ENCODE results near the gene DYNLL1. TPM values are rescaled to one million over a fixed set of nuclear protein-coding genes. Genes with fewer than 3 reads are reported as not detected.
"Not testable (repeated sequence)": the region's sequence is repeated elsewhere in the genome, so short reads cannot be mapped to it uniquely, and the experiment has no call there.

Gene DYNLL1
- total and polyA plus RNA-seq, 2 donors: 247 to 458 TPM

DNA sequence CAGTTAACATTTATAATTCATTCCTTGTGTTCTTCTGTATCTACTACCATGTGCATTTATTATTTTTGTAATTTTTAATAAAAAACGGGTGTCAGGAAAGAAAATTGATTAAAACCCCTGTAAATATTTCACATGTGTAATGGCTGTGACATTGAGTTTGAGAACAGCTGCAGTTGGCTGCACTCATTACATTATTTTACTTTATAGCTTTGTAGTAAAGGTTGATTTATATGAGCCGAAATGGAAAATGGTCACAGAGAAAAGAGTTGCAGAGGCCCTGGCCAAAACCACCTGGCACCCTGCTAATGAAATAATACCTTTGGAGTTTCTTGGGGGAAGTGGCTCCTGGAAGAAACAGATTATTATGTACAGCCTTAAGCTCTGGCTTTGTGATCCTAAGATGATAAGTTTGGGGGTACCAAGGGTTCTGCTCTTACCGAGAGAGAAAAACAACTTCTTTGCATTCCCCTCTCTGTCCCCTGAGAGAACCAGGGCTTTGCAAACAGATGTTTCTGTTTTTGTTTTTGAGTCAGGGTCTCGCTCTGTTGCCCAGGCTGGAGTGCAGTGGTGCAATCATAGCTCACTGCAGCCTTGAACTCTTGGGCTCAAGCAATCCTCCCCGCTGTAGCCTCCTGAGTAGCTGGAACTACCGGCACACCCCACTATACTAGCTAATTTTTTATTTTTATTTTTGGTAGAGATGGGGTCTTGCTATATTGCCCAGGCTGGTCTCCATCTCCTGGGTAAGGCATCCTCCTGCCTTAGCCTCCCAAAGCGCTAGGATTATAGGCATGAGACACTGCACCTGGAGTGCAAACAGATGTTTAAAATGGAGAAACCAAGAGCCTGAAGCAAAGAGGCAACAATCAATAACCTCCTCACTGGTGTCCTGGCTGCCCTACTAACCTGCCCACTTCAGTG is 9.7 kb upstream of the DYNLL1 start:
- no peak overlapping the region for H3K4me3 ChIP-seq (ENCODE audit: low read depth, low read length)
- no peak for DNase-seq (ENCODE audit: extremely low spot score)
- H3K36me3 ChIP-seq (ENCODE audit: insufficient read depth): no peaks in the 10 kb centered on the region
- no peak overlapping the region for H3K27ac ChIP-seq (ENCODE audit: low read depth)
- 93% methylated on average over 7 of the region's 7 CpGs for WGBS
- H3K4me1 ChIP-seq (ENCODE audit: insufficient read depth): no peaks in the 10 kb centered on the region

DNA sequence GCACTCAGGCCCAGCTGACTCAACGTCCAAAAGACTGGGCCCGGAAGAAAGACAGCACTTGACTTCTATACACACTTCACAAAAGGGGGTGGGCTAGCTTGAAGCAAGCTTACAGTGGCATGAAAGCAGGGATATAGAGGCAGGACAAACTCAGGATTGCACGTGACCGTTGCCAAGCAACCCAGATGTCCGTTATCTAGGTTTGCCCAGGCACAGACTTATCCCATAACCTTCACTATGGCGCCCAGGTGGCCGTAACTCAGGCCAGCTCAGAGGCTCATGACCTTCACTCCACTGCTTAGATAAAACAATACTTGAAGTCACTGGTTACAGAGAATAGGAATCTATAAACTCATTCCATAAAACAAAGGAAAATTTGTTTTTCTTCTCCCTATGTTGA is 8.4 kb upstream of the DYNLL1 start:
- not testable (repeated sequence) for H3K27ac ChIP-seq (ENCODE audit: low read depth); H3K4me3 ChIP-seq (ENCODE audit: low read depth, low read length); DNase-seq (ENCODE audit: extremely low spot score); H3K36me3 ChIP-seq (ENCODE audit: insufficient read depth); H3K4me1 ChIP-seq (ENCODE audit: insufficient read depth)
- WGBS: 72% methylated on average over 7 of the region's 7 CpGs

DNA sequence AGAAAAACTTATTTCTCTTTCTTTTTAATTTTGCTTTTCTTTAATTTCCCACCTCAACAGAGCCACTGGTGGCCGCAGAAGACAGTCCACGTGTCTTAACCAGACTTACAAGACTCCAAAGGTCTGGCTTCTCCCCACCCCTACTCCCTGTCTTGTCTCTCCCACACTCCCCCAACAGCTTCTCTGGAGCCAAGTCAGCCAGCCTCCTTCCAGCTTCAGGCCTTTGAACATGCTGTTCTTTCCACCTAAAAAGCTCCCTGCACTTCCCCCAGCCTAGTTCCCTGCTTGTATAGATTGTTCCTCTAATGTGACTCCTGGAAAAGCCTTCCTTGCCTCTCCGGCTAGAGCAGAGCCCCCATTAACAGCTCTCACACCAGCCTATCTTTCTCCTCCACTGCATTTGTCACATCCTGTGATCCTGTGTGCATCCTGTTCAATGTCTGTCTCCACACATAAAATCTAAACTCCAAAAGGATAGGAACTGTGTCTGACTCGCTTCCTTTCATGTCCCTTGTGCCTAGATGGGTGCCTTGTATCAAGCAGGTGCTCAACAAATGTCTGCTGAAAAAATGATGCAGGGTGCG is 7.8 kb upstream of the DYNLL1 start:
- no peak for DNase-seq (ENCODE audit: extremely low spot score)
- 68% methylated on average over 5 of the region's 5 CpGs for WGBS
- Histone ChIP-seq H3K4me3 (ENCODE audit: low read depth, low read length) (no peak overlapping the region), H3K36me3 (ENCODE audit: insufficient read depth) (no peaks in the 10 kb centered on the region), H3K4me1 (ENCODE audit: insufficient read depth) (no peaks in the 10 kb centered on the region), H3K27ac (ENCODE audit: low read depth) (no peak overlapping the region)

DNA sequence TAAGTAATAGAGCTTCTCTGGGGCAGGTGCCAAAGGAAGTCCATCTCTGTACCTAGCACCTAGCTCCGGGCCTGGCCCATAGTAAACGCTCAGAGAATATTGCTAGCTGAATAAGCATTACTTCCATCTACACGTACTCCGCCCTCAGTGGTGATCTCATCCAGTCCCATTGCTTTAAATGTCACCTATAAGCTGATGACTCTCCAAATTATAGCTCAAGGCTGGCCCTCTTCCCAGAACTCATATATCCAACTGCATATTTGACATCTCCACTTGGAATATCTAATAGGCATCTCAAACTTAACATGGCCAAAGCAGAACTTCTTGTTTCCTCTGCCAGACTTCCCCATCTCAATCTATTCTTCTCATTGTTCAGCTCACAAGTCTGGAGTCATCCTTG is 6.9 kb upstream of the DYNLL1 start:
- H3K4me1 ChIP-seq (ENCODE audit: insufficient read depth): no peaks in the 10 kb centered on the region
- no peak for DNase-seq (ENCODE audit: extremely low spot score)
- no peak overlapping the region for H3K27ac ChIP-seq (ENCODE audit: low read depth)
- 63% methylated on average over 4 of the region's 4 CpGs for WGBS
- no peak overlapping the region for H3K4me3 ChIP-seq (ENCODE audit: low read depth, low read length)
- no peaks in the 10 kb centered on the region for H3K36me3 ChIP-seq (ENCODE audit: insufficient read depth)

DNA sequence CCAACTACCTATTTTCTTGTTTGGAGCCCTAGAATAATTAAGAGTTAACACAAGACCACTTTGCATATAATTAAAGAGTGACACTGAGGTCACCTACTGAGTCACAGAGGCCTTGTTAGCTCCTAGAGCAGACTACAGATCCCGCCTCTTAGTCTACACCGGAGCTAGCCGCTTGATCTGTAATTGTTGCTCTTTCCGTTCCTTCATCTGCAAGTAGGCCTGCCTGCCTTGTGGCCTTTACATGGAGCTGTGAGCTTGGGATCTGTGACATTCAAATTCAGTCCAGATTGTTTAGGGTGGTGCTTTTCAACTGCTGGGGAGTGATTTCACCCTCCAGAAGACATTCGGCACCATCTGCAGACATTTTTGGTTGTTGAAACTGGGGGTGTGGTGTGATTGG is 5.6 kb upstream of the DYNLL1 start:
- H3K4me3 ChIP-seq (ENCODE audit: low read depth, low read length): no peak overlapping the region
- no peak overlapping the region for H3K27ac ChIP-seq (ENCODE audit: low read depth)
- H3K4me1 ChIP-seq (ENCODE audit: insufficient read depth): no peaks in the 10 kb centered on the region
- no peak for DNase-seq (ENCODE audit: extremely low spot score)
- no peaks in the 10 kb centered on the region for H3K36me3 ChIP-seq (ENCODE audit: insufficient read depth)
- 93% methylated on average over 5 of the region's 5 CpGs for WGBS

DNA sequence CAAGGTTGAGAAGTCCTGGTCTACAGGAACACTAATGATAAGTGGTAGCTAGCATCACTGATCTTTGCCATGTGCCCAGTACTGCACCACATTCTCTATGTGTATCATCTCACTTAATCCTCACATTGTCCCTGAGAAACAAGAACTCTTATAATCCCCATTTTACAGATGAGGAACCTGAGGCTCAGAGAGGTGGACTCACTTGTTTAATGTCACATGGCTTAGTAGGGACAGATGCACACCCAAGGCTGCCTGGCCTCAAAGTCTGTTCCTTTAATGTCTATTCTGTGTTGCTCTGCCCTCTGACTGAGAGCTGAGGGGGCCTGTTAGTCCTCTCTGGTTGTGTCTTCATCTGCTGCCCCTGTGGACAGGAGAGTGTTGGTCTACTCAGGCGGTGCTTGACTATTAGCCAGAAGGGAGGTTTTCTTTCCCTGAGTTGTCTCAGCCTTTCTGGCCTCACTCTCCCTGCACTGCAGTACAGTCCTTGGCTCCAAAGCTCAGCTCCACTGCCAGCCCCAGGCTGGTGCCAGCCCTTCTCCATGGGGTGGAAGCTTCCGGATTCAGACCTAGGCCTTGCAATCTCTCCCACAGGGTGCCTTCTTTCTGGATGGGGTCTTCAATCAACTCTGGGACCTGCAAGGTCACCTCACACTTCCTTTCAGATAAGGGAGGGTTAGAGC is 4.9 kb upstream of the DYNLL1 start:
- no peaks in the 10 kb centered on the region for H3K36me3 ChIP-seq (ENCODE audit: insufficient read depth)
- WGBS: 86% methylated on average over 2 of the region's 2 CpGs
- DNase-seq (ENCODE audit: extremely low spot score): no peak
- H3K4me3 ChIP-seq (ENCODE audit: low read depth, low read length): no peak overlapping the region
- H3K4me1 ChIP-seq (ENCODE audit: insufficient read depth): no peaks in the 10 kb centered on the region
- H3K27ac ChIP-seq (ENCODE audit: low read depth): no peak overlapping the region

DNA sequence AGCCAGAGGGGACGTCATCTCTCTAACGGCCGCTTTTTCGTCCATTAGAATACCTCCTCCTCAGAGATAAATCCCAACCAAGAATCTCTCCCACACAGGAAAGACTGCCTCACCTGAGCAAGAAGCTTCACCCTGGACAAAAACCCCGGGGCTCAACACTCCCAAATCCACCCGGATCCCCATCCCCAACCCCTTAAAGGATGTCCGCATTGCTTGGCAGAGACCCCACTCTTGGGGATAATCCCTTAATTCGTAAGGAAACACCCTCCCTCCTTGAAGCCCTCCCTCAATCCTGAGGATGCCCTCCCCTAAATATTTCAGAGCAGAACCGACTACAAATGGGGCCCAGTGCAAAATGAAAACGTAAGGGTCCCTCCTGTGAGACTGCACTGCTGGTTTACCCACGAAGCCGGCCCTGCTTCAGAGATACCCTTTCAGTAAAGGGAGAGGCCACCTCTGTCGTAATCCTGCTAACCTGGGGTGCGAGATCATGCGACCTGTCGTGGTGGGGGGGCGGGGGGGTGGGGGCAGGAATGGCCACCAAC is 655 bp upstream of the DYNLL1 start:
- 17% methylated on average over 17 of the region's 17 CpGs for WGBS

DNA sequence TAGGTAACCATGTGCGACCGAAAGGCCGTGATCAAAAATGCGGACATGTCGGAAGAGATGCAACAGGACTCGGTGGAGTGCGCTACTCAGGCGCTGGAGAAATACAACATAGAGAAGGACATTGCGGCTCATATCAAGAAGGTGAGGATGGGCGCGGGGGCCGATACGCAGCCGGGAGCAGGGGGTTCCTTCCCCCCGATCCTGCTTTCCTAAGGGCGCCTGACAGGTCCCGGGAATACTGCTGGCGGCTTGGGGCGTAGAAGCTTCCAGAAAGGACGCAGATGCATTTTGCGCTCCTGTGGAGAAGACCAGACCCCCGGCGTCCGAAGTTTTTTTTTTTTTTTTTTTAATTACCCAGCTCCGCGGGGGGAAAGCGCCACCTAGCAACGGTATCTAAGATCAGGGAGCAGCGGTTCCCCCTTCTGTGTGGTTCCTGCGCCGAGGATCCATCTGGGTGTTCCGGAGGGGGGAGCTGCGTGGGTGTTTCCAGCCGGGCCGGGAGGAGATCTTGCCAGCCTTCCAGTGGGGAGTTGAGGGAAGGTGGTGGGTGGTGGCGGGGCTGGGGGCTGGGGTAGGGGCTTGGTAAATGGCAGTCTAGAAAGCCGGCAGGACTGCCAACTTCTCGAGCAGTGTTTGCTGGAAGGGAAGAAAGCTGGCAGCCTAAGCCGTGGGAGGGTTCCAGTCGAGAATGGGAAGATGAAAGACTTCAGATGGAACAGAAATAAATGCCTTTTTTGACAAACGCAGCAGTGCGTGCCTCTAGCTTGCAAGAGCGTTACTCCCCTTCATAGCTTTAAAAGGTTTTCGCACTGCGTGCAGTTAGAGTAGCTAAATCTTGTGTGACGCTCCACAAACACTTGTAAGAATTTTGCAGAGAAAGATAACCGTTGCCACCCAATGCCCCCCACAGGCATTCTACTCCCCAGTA is 764 bp downstream of the DYNLL1 start:
- Histone ChIP-seq H3K4me1 (ENCODE audit: insufficient read depth) (peaks cover 1% of the 10 kb centered on the region), H3K4me3 (ENCODE audit: low read depth, low read length) (peak overlapping the region; percentile 90), H3K27ac (ENCODE audit: low read depth) (peak overlapping the region; percentile 78), H3K36me3 (ENCODE audit: insufficient read depth) (no peaks in the 10 kb centered on the region)
- no peak for DNase-seq (ENCODE audit: extremely low spot score)
- under 1% methylated on average over 47 of the region's 47 CpGs for WGBS

More for the DNA sequence above, 655 bp upstream of the DYNLL1 start:
- peak overlapping the region; percentile 90 for H3K4me3 ChIP-seq (ENCODE audit: low read depth, low read length)
- H3K4me1 ChIP-seq (ENCODE audit: insufficient read depth): no peaks in the 10 kb centered on the region
- DNase-seq (ENCODE audit: extremely low spot score): no peak
- no peak overlapping the region for H3K27ac ChIP-seq (ENCODE audit: low read depth)
- no peaks in the 10 kb centered on the region for H3K36me3 ChIP-seq (ENCODE audit: insufficient read depth)

DNA sequence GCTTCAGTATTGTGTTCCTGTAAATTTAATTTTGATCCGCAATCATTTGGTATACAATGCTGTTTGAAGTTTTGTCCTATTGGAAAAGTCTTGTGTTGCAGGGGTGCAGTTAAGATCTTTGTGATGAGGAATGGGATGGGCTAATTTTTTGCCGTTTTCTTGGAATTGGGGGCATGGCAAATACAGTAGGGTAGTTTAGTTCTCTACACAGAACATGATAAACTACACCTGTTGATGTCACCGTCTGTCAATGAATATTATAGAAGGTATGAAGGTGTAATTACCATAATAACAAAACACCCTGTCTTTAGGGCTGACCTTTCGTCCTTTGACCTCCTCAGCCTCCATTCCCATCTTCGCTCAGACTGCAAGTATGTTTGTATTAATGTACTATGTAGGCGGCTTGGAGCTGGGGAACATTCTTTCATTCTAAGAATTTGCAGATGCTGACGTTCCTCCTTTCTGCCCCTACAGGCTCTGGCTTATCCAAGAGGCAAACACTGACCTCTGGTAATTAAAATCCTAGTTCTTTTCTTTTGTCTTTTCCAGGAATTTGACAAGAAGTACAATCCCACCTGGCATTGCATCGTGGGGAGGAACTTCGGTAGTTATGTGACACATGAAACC is 1.7 kb downstream of the DYNLL1 start:
- WGBS: 14% methylated on average over 9 of the region's 9 CpGs
- Histone ChIP-seq H3K4me3 (ENCODE audit: low read depth, low read length) (peak overlapping the region; percentile 90), H3K36me3 (ENCODE audit: insufficient read depth) (no peaks in the 10 kb centered on the region), H3K4me1 (ENCODE audit: insufficient read depth) (peaks cover 1% of the 10 kb centered on the region), H3K27ac (ENCODE audit: low read depth) (no peak overlapping the region)
- no peak for DNase-seq (ENCODE audit: extremely low spot score)

DNA sequence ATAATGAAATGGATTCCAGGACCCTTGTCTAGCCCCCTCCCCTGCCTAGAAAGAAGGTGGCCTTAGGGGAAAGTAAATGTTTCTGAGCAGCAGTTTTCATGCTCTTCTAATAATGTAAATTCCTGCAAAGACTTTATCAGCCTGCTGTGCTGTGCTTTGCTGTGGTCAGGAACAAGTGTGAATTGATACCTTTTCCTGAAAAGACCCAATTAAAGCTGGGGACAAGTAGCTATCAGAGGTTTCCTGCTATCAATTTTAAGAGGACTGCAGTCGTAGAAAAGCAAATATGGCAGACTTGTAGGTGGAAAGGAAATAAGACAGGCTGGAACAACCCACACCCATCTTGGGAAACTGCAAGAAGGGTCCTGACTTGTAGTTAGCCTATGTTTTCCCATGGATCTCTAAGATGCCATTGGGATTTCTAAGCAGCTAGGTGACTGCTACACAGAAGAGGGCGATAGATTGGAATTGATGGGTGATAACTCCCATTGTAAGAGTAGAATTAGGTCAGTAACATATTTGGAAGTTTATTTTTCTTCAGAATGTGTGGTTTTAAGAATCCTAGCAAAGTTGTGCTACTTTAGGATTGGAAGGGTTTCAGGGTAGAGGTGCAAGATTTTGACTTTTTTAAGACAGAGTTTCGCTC is 3.1 kb downstream of the DYNLL1 start:
- 76% methylated on average over 3 of the region's 3 CpGs for WGBS
- H3K27ac ChIP-seq (ENCODE audit: low read depth): no peak overlapping the region
- DNase-seq (ENCODE audit: extremely low spot score): no peak
- no peak overlapping the region for H3K4me3 ChIP-seq (ENCODE audit: low read depth, low read length)
- H3K36me3 ChIP-seq (ENCODE audit: insufficient read depth): no peaks in the 10 kb centered on the region
- peaks cover 1% of the 10 kb centered on the region for H3K4me1 ChIP-seq (ENCODE audit: insufficient read depth)

DNA sequence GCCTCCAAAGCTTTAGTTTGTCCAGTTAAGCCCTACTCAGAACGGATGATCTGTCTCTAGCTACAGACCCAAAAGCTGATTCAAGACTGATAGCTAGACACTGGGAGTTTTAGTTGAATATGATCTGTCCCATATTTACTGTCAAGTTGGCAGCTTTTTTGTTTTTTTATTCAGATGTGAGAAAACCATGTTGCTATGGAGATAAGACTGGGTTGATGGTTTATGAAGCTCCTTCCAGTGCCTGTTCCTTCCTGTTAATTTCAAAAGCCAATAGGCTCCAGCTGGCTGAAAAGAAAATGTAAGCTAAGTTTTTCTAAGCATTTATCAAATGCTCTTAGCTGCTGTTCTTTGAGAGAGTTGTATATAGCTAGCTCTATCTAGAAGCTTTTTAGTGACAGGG is 4.7 kb downstream of the DYNLL1 start:
- WGBS: 66% methylated on average over 1 of the region's 1 CpG
- Histone ChIP-seq H3K36me3 (ENCODE audit: insufficient read depth) (peaks cover 1% of the 10 kb centered on the region), H3K27ac (ENCODE audit: low read depth) (no peak overlapping the region), H3K4me1 (ENCODE audit: insufficient read depth) (peaks cover 1% of the 10 kb centered on the region), H3K4me3 (ENCODE audit: low read depth, low read length) (no peak overlapping the region)
- DNase-seq (ENCODE audit: extremely low spot score): no peak

DNA sequence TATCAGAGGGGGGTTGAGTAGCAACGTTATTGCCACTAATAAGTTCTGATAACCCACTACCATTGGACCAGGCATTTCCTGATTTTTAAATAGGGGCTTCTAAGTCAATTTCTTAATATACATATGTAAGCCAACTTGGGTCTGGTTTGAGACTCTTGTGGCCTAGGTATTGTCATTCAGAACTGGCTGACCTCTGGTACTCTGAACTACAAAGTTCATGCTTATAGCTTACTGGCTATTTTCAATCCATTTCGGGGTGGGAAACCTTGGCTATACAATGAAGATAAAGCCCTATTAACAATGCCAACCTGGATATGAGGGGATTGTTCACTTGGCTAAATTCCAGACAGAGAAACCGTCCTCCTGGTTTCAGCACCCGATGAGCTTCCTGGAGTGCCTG is 8.7 kb downstream of the DYNLL1 start:
- Histone ChIP-seq H3K36me3 (ENCODE audit: insufficient read depth) (peaks cover 9% of the 10 kb centered on the region), H3K4me1 (ENCODE audit: insufficient read depth) (peaks cover 1% of the 10 kb centered on the region), H3K27ac (ENCODE audit: low read depth) (no peak overlapping the region), H3K4me3 (ENCODE audit: low read depth, low read length) (no peak overlapping the region)
- 75% methylated on average over 4 of the region's 4 CpGs for WGBS
- DNase-seq (ENCODE audit: extremely low spot score): no peak

All from urinary bladder (tissue), 4 donors.